ENCODE data around the gene LMO7. TPM values are rescaled to one million over a fixed set of nuclear protein-coding genes. Genes with fewer than 3 reads are reported as not detected.

Gene LMO7
- total RNA-seq, 2 experiments from 2014 or later, result 21.4 to 25.4 TPM

DNA sequence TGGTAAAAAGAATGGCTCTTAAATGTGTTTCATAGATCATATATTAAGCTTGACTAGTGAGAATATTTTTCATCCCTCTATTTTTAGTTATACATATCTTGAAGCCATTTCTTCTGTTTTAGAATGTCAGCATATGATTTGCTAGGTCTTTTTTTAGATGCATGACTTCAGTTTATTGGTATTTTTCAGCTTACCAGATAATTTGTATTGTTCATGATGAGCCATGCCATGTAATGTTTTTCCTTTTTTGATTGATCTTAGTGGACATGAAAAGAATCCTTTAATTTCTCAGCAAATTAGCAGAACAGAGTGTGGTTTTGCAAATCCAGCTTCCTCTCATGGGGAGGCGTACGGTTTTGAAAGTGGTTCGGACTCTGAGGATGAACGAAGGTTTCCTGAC lies 168.5 kb downstream of the LMO7 start:
- no peak overlapping the region for H3K4me3 ChIP-seq (ENCODE audit: low read depth, low read length, poor library complexity, severe bottlenecking)
- no peaks in the 10 kb centered on the region for H3K9me3 ChIP-seq (ENCODE audit: low read length)
- H3K4me2 ChIP-seq (ENCODE audit: low read length), result no peak overlapping the region
- peaks cover 5% of the 10 kb centered on the region for H3K4me1 ChIP-seq (ENCODE audit: insufficient read depth, low read length, poor library complexity, severe bottlenecking)
- no peak for DNase-seq (ENCODE audit: low spot score)
- CTCF ChIA-PET (ENCODE audit: unreplicated experiment), result no interaction called here
- TF ChIP-seq CTCF (conservative IDR thresholded peaks at IDR 0.05; ENCODE audit: low read length) (no peak), EZH2phosphoT487 (IDR thresholded peaks at IDR 0.05; ENCODE audit: borderline replicate concordance, low read depth, low read length) (no peak)
- H3K79me2 ChIP-seq (ENCODE audit: insufficient read depth, low read depth, low read length), result no peaks in the 10 kb centered on the region
- no peak overlapping the region for H3K27ac ChIP-seq (ENCODE audit: low read depth, low read length, poor library complexity, severe bottlenecking)
- no peaks in the 10 kb centered on the region for H3K36me3 ChIP-seq (ENCODE audit: insufficient read depth, low read length)
- POLR2A ChIA-PET, result interaction anchor here (1.6 kb wide), 1 partner anchor 15 kb away, joined by 3 read pairs; no protein-coding TSS in a partner anchor
- H4K20me1 ChIP-seq (ENCODE audit: insufficient read depth, low read length), result no peaks in the 10 kb centered on the region
- no TSS peak for BruUV-seq (replicated peaks)
- H3K9me2 ChIP-seq (ENCODE audit: insufficient read depth, low read length), result no peaks in the 10 kb centered on the region
- intact Hi-C loops (cut with micrococcal nuclease; ENCODE audit: unreplicated experiment), result no loop called here
- no peak overlapping the region for H2AFZ ChIP-seq (ENCODE audit: low read length)

DNA sequence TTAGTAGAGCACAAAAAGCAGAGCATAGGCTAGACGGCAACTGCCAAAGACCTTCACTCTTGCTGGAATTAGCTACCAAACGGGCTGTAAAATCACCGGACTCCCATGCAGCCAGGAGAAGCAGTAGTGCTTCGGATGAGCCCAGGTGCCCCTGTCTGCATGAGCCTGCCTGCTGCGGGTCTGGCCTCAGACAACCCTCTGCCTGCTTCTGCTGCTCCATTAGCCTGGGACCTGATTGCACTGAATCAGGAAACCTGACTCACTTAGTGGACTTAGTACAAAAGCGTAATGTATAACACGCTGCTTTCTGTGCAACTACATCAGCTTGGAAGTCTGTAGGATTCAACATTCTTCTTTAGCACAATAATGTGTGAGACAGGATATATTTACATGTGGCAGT lies 170.0 kb downstream of the LMO7 start:
- Histone ChIP-seq H3K9me2 (ENCODE audit: insufficient read depth, low read length) (no peaks in the 10 kb centered on the region), H2AFZ (ENCODE audit: low read length) (no peak overlapping the region), H4K20me1 (ENCODE audit: insufficient read depth, low read length) (no peaks in the 10 kb centered on the region), H3K4me2 (ENCODE audit: low read length) (no peak overlapping the region), H3K9me3 (ENCODE audit: low read length) (no peaks in the 10 kb centered on the region), H3K4me3 (ENCODE audit: low read depth, low read length, poor library complexity, severe bottlenecking) (no peak overlapping the region), H3K4me1 (ENCODE audit: insufficient read depth, low read length, poor library complexity, severe bottlenecking) (peaks cover 5% of the 10 kb centered on the region), H3K27ac (ENCODE audit: low read depth, low read length, poor library complexity, severe bottlenecking) (no peak overlapping the region), H3K36me3 (ENCODE audit: insufficient read depth, low read length) (no peaks in the 10 kb centered on the region), H3K79me2 (ENCODE audit: insufficient read depth, low read depth, low read length) (no peaks in the 10 kb centered on the region)
- CTCF ChIA-PET (ENCODE audit: unreplicated experiment), result no interaction called here
- BruUV-seq (replicated peaks), result no TSS peak
- intact Hi-C loops (cut with micrococcal nuclease; ENCODE audit: unreplicated experiment), result no loop called here
- no peak for TF ChIP-seq EZH2phosphoT487 (IDR thresholded peaks at IDR 0.05; ENCODE audit: borderline replicate concordance, low read depth, low read length)
- no peak for TF ChIP-seq CTCF (conservative IDR thresholded peaks at IDR 0.05; ENCODE audit: low read length)
- POLR2A ChIA-PET, result no interaction called here
- no peak for DNase-seq (ENCODE audit: low spot score)

DNA sequence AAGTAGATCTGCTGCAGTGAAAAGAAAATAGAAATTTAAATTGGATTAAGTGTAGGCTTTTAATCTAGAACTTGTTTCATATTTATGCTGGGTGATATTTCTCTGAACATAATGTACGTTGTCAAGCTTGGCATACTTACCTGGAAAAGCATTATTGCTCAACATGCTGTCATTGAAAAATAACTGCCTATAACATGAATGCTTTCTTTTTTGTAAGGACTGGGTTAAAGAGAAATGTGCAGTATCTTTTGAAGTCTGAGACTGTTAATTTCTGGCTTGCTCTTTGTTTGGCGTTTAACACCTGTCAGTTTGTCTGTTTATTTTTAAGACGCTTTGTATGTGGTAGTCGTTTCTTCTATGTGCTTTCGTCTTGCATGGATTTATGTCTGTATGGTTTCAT lies 175.2 kb downstream of the LMO7 start:
- Histone ChIP-seq H3K4me3 (ENCODE audit: low read depth, low read length, poor library complexity, severe bottlenecking) (no peak overlapping the region), H3K27ac (ENCODE audit: low read depth, low read length, poor library complexity, severe bottlenecking) (no peak overlapping the region), H3K9me2 (ENCODE audit: insufficient read depth, low read length) (no peaks in the 10 kb centered on the region), H3K4me2 (ENCODE audit: low read length) (no peak overlapping the region), H3K79me2 (ENCODE audit: insufficient read depth, low read depth, low read length) (no peaks in the 10 kb centered on the region), H3K36me3 (ENCODE audit: insufficient read depth, low read length) (no peaks in the 10 kb centered on the region), H3K4me1 (ENCODE audit: insufficient read depth, low read length, poor library complexity, severe bottlenecking) (no peaks in the 10 kb centered on the region), H3K9me3 (ENCODE audit: low read length) (no peaks in the 10 kb centered on the region), H4K20me1 (ENCODE audit: insufficient read depth, low read length) (no peaks in the 10 kb centered on the region; the same call in 1 of the 2 replicates), H2AFZ (ENCODE audit: low read length) (no peak overlapping the region)
- TF ChIP-seq CTCF (conservative IDR thresholded peaks at IDR 0.05; ENCODE audit: low read length) (no peak), EZH2phosphoT487 (IDR thresholded peaks at IDR 0.05; ENCODE audit: borderline replicate concordance, low read depth, low read length) (no peak)
- CTCF ChIA-PET (ENCODE audit: unreplicated experiment), result no interaction called here
- intact Hi-C loops (cut with micrococcal nuclease; ENCODE audit: unreplicated experiment), result no loop called here
- BruUV-seq (replicated peaks), result no TSS peak
- POLR2A ChIA-PET, result interaction anchor here (0.6 kb wide), 1 partner anchor 853 kb away, joined by 4 read pairs; no protein-coding TSS in a partner anchor
- no peak for DNase-seq (ENCODE audit: low spot score)

Measured in OCI-LY7 (cell line).